CD4-positive, alpha-beta T cell treated with Interleukin-1 beta for 1 hour (primary cell): ENCODE results near the gene ESX1.
"Not testable (repeated sequence)": the region's sequence is repeated elsewhere in the genome, so short reads cannot be mapped to it uniquely, and the experiment has no call there.

Experiments used
- DNase-seq, 2 donors: peaks; one replicate each; pipeline ENCODE4 v3.0.0-alpha.2; 2020 to 2022

Gene ESX1

GRCh38 chrX:104254442-104255115 lies at the start of gene ESX1:
ESX1 (minus strand) TSS chrX:104254933; CDS start chrX:104254849, 84 bp downstream.
- DNase-seq = no peak

DNA sequence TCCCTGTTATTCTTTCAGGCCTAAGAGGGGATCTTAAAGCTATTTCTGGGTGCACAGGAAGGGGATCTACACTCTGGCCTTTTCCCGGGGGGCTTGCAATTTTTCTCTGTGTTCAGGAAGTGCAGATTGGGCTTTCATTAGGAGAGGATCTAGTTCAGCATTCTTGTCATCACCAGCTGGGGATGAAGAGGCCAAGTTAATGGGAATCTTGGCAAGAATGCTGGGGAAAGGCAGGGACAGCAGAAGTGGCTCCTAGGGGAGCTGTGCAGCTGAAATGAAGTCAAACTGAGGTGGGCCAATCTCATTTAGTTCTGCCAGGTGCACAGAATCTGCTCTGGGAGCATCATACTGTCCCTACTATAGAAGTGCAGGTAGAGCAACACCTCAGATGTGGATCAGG lies 40.9 kb upstream of the ESX1 start:
- no peak for DNase-seq

- no peak for DNase-seq
These were observed 34.2 kb upstream of the ESX1 start for GRCh38 chrX:104288961-104289360.

DNA sequence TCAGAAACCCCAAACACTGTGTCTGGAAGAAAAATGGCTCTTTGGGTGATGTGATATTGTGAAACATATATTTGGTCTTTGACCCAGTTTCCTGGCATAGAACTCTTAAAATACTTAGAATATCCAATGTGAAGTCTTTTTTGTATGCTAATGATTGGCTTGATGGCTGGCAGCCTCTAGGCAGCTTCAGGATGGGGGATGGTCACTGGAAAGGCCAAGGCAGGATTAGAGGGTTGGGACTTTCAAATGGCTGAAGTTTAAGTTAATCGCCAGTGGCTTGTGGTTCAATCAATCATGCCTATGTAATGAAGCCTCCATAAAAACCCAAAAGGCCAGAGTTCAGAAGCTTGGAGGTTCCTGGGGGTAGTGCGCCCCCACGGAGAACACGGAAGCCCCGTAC lies 33.5 kb upstream of the ESX1 start:
- no peak for DNase-seq

DNA sequence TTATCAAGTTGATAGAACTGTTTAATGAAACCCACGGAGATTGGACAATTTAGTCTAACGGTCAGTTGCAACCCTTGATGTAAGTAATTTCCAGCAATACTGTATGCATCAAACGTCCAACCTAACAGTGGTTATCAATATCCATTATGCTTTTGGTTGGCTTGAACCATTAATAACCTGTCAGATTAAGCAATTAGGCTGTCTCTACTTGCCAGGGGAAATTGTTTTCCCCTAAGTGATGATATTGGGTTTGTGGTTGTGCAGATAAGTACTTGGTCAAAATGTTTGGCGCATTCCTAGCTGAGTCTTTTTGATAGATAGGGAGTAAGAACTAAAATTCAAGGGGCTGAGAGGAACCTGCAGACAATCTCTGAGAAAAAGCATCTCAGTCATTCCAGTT lies 30.5 kb upstream of the ESX1 start:
- DNase-seq = no peak

- no peak for DNase-seq
These were observed 29.8 kb upstream of the ESX1 start for GRCh38 chrX:104284507-104284906.

- no peak for DNase-seq
These were observed 27.5 kb upstream of the ESX1 start for GRCh38 chrX:104282166-104282725.

GRCh38 chrX:104281564-104281963 lies 26.8 kb upstream of the ESX1 start:
- DNase-seq = no peak

DNA sequence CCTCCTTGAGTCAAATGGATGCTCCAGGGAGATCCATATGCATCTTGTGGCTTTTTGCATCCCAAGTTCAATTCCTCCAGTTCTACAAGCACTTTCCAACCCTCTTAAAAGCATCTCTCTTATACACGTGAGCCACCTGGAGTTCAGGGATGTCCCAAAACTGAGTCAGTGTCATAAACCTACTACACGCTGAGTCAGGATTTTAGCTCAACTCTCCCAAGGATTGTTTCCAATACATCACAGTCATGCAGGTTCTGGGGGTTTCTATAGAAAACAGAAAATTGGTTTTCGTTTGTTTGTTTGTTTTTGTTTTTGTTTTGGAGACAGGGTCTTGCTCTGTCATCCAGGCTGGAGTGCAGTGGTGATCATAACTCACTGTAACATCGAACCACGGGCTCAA lies 25.9 kb upstream of the ESX1 start:
- DNase-seq = no peak

DNA sequence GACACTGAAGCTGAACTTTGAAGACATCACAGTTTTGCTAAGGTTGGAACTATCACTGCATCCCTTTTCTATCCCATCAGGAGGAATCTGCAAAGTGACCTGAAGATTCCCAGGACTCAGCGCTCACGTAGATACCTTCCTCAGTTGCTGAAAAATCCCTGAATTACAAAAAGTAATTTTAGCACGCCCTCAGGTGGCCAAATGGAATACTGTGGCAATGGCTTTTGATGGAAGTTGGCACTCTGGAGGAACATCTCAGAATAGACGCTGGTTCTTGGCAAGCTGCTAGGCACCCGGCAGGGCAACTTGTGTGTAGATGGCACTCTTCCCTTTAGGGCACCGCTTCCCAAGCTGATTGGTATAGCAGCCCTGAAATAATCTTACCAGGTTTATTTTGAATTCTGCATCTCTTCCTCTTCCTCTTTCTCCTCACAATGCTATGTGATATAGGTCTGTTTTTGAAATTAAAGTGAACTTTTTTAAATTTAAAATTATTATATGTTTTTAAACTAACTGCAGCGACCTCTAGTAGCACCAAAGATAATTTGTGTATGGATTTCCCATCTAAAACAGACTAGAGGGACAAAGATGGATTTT lies 16.3 kb upstream of the ESX1 start:
- DNase-seq = peak in 1 of 2 donors; percentile 17

- no peak for DNase-seq
These were observed 15.5 kb upstream of the ESX1 start for GRCh38 chrX:104270212-104270611.

- DNase-seq = no peak
These were observed 732 bp upstream of the ESX1 start for GRCh38 chrX:104255465-104255864.

GRCh38 chrX:104253567-104254441 lies 929 bp downstream of the ESX1 start:
- no peak for DNase-seq

DNA sequence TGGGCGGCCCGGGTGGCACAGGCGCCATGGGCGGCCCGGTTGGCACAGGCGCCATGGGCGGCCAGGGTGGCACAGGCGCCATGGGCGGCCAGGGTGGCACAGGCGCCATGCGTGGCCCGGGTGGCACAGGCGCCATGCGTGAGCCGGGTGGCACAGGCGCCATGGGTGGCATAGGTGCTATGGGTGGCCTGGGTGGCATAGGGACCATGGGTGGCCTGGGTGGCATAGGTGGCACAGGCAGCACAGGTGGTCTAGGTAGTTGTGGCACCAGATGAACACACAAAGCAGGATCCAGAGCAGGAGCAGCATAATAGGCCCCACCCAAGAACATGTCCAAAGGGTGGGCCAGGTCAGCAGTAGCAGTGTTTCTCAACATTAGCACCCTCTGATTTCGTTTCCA lies 4.3 kb downstream of the ESX1 start:
- DNase-seq = no peak

GRCh38 chrX:104230060-104230459 lies 24.7 kb downstream of the ESX1 start:
- not testable (repeated sequence) for DNase-seq

- DNase-seq = no peak
These were observed 43.5 kb downstream of the ESX1 start for GRCh38 chrX:104211187-104211586.

- DNase-seq = no peak
These were observed 49.2 kb downstream of the ESX1 start for GRCh38 chrX:104205548-104205947.
